COLO668 (cell line): ENCODE data around the gene ACSS1.

Source experiments
- DNase-seq: peaks from one replicate; lab custom pipeline; 2025; ENCODE audit not compliant: unreplicated experiment; lab: John Stamatoyannopoulos, UW

Gene ACSS1

DNA sequence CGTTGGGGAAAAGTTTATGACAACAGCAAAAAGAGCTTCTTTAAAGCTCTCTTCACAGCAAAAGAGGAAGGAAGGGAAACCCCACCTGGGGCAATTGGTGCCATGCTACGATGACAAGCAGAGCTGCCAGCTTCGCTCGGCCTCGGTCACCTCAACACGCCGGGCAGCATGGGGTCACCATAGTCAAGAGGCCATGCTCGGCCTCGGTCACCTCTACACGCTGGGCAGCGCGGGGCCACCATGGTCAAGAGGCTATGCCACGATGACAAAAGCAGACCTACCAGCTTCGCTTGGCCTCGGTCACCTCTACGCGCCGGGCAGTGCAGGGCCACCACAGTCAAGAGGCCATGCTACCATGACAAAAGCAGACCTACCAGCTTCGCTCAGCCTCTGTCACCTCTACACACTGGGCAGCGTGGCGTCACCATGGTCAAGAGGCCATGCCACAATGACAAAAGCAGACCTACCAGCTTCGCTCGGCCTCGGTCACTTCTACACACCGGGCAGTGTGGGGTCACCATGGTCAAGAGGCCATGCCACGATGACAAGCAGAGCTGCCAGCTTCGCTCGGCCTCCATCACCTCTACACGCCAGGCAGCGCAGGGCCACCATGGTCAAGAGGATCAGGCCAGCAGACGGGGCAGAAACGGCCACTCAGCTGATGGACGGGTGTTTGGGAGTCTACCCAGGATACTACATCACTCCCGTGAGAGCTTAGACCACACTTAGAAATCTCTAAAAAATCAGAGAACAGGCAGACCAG is 77.5 kb downstream of the ACSS1 start:
- DNase-seq: no peak

DNA sequence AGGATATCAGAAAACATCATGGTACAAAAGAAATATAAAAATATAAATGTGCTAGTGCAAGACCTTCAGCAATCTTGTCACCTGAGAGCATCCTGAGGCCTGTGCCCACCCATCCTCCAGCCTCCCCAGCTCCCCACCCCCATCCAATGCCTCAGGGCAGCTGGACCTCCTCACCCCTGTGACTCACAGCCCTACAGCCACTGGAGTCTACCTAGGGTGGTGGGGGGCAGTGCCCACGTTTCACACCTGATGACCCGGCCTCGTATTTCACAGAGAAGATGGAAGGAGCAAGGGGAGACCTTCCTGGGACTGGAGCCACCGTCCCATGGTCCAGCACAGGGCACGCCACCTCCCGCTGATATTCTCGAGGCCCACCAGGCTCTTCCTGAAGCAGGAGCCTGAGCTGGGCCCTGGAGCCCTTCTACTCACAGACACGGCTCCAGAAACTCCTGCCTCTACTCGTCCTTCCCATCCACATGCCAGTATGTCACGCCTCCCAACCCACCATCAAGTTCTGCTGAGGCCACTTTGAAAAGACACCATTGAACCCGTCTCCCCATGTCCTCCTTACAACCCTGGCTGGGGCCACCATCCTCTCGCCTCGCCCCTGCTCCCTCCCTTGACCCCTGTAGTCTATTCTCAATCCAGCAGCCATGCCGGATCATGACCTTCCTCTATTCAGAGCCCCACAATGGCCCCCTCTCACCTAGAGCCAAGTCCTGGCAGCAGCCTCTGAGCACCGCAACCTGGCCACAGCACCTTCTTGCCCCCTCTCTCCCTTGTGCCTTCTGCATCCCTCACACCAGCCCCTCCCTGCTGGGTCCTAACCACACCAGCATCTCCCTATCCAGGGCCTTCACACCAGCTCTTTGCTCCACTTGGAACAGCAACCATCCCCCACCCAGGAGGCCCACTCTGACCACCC is 78.6 kb downstream of the ACSS1 start:
- no peak for DNase-seq

DNA sequence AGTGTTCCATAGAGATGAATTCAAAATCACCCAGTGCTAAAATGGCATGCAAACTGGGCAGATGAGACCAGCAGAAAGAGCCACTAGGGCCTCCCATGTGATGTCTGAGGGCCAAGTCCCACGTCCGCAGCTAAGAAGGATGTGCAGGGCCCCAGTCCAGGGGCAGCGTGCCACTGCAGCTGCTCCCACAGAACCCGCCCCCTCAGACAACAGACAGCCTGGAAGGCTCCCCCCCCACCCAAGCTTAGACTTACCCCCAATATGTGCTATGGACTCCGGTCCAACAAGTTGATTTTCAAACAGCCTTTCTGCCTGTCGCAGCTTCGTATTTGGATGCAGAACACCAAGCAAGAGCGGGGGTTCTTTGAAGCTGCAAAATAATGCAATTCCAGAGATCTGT is 79.4 kb downstream of the ACSS1 start:
- no peak for DNase-seq

DNA sequence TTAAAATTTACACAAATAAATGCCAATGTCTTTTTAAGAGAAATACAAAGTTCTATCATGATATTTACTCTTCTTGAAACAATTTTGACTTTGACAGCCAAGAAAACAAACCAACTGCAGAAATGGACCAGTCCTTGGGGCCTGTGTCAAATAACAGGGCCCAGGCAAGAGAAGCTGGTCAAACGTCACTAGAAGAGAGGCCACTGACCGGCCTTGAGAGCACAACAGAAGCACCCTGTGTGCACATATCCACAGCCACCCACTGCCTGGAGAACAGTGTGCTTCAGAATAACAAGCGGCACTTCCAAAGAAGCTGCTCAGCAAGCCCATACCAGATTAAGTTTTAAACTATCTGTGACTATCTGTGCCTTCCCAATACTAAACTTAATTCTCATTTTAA is 80.1 kb downstream of the ACSS1 start:
- DNase-seq: no peak

DNA sequence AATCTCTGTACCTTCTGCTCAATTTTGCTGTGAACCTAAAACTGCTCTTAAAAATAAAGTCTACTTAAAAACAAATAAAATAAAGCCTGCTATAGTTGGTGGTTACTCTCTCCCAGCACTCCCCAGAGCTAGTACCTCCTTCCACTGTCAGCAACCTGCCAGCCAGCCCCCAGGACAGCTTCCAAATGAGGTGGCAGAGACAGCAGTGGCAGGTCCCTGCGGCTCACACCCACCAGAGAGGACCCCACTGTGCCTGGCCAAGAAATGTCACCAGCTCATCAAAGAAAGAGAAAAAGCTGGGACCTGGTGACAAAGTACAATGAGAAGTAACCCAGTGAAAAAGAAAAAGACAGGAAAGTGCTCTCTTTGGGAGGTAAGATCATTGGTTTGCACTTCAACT is 80.6 kb downstream of the ACSS1 start:
- DNase-seq: no peak

DNA sequence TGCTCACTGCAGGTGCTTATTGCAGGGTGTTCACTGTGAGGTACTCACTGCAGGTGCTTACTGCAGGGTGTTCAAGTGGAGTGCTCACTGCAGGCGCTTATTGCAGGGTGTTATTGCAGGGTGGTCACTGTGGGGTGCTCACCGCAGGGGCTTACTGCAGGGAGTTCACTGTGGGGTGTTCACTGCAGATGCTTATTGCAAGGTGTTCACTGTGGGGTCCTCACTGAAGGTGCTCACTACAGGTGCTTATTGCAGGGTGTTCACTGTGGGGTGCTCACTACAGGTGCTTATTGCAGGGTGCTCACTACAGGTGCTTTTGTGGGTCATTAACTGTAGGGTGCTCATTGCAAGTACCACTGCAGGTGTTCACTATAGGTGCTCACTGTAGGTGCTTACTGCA is 85.6 kb downstream of the ACSS1 start:
- DNase-seq: no peak

DNA sequence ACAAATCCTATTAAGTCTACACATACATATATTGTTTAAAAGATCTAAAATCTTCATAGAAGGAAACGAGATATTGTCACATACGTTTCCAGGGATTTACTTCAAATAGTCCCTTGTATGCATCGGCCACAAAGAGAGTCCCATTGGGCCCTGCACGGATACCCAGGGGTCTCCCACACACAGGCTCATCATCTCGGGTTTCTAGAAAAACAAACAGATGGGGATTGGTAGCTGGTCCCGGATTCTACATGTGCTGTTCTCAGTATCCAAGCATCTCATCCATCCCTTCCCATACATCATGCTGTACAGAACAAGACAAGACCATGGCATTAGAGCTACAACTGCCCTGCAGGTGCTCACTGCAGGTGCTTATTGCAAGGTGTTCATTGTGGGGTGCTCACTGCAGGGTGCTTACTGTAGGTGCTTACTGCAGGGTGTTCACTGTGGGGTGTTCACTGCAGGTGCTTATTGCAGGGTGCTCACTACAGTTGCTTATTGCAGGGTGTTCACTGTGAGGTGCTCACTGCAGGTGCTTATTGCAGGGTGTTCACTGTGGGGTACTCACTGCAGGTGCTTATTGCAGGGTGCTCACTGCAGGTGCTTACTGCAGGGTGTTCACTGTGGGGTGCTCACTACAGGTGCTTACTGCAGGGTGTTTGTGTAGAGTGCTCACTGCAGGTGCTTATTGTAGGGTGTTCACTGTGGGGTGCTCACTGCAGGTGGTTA is 86.4 kb downstream of the ACSS1 start:
- no peak for DNase-seq

DNA sequence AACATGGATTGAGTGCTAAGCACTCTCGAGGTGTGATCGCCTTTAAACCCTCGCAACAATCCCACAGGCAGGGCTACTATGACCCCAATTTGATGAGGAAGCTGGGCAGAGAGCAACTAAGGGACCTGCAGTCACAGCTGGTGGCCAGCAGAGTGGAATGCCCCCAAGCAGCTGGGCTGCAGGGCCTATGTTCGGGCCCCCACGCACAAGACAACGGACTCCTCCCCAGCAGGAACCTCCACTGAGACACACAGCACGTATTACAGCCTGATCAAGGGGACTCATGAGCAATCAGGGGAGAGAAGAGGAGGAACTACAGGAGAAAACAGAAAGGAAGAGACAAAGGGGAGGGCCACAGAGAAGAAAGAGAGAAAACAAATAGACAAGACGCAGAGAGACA is 87.2 kb downstream of the ACSS1 start:
- DNase-seq: no peak

DNA sequence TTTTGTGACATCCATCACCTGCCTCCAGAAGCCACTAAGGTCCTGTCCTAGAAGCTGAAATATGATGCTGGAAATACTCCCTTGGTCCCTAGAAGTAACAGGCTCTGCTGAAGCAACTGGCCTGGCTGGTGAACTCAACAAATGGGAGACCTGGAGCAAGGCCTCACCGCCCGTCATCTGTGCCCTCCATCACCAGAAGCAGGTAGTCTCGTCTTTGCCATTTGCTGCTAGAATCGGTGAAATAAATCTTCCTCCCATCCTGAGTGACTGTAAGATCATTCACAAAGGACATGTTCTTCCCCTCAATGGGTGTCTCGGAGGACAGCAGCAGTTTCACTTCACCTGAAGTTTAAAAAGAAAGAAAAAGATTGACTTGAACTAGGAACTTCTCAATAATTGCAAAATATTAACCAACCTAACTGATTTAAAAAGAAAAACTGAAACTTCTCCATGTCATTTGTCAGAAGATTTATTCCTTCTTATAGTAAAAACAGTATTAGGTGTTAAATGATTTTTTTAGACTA is 87.8 kb downstream of the ACSS1 start:
- DNase-seq: no peak

DNA sequence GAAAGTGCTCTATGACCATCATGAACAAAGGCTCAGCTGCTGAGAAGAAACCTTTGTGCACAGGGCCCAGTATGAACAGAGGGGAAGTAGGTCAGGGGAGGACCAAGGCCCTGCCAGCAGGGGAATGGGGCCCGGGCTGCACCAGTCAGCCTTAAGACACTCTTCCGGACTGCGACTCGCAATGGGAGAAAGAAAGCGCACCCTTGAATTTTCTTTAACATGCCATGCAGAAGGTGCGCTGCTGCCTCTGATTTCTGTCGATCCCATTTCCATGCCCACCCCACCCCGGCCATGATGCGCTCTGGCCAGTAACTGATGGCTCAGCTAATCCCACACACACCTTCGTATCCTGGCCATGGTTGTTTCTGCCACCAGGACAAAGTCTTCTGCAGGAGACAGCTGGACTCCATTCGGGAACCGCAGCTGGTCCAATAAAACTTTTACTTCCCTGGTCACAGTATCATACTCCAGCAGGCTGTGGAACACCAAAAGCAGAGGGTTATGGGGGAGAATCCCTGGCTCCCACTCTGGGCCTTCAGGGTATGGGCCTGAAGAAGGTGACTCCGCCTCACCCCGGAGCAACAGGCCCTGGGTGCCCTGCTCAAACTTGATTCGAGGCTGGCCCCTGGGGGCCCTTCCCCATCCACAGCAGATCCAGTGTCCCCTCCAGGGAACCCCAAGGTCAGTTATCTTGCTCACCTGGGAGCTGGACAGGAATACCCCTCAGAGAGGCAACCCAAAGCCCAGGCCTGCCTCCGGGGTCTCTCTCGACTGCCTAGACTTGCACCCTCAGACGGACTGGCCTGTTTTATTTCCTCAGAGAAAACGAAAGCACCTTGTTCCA is 88.5 kb downstream of the ACSS1 start:
- DNase-seq: no peak

DNA sequence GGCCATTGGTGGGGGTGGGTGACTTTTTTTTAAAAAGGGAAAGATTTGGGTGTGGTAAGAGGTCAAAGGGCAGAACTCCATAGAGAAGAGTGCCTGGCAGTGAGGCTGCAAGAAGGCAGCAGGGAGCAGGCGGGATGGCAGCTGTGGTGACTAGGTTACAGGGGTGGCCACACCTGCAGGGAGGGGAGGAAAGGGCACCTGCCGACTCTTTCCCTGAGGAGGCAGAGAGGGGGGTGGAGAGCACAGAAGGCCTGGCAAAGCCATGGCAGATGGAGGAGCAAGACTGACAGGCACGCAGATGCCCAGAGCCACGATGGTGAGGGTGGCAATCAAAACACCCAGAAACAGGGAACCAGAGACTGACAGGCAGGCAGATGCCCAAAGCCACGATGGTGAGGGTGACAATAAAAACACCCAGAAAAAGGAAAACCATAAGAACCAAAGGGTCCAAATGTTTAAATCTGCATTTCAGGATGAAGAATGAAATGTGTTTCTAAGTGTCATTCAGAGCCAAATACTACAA is 89.6 kb downstream of the ACSS1 start:
- DNase-seq: peak; percentile 45

DNA sequence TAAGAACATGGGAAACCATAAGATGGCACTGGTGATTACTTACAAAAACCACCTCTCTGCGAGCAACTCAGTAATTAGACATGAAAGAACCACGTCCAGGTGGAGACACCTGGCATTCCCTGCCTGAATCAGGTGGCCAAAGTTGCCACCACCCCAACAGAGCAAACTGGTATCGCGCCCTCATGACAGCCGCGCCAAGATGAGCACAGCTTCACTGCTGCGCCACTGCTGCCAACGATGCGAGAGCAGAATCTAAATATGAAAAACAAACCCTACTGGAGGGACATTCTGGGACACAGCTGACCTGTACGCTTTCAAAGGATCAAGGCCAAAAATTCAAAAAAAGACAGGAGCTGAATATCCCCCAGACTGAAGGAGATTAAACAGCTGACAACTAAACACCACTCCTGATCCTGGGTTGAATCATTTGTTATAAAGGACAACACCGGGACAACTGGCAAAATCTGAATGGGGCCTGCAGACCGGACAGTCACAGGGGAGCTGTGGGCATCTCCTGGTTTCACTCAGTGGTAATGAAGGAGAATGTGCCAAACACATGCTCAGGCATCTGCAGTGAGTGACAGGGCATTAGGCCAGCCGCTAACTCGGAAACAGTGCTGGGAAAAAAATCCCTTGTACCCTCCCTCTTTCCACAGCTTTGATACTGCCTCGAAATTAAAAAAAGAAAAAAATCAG is 91.5 kb downstream of the ACSS1 start:
- DNase-seq: no peak

DNA sequence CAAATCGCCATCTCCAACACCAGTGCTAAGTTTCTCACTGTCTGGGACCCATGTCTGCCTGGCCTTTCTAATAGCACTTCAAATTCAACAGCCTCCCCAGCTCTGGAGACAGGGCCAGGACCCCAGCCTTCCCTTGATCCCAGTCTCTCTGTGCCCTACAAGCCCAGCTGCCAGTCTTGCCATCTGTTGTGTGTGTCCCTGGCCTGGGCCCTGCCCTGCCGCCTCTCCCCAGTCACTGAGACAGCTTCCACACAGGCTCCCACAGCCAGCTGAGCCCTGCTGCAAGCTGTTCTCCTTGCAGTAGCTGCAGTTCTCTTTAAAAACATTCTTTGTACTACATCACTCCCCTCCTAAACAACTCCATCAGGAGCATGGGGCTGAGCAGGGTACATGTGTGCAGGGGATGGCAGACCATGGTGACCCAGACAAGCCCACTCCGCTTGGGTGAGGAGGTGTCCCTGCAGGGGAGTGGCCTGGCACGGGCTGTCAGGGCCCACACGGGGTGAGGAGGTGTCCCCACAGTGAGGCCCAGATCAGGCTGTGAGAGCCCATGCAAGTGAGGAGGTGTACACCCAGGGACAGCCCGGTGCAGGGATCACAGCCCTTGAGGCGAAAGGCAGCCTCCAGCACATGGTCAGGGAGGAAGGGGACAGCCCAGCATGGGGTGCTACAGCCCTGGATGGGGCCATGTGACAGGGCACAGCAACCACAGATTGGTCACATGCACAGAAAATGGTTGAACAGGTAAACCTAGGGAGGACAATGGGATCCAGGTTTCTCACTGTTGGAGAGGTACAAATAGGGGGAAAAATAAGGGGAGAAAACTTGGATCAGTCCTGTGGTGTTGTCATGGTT is 92.6 kb downstream of the ACSS1 start:
- DNase-seq: no peak

DNA sequence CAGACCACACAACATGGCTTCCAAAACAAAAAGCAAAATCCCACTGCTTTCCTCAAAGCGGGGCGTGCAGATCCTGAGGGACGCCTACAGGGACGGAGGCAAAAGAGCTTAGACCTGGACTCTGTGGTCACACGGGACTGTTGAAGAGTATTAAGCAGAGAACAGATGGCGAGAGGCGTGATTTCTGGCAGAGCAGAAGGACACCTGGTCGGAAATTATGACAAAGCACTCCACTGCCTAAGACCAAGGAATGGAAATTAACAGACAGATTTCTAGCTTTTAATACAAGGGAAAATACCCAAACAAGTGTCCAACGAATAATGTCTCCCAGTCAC is 93.5 kb downstream of the ACSS1 start:
- no peak for DNase-seq

DNA sequence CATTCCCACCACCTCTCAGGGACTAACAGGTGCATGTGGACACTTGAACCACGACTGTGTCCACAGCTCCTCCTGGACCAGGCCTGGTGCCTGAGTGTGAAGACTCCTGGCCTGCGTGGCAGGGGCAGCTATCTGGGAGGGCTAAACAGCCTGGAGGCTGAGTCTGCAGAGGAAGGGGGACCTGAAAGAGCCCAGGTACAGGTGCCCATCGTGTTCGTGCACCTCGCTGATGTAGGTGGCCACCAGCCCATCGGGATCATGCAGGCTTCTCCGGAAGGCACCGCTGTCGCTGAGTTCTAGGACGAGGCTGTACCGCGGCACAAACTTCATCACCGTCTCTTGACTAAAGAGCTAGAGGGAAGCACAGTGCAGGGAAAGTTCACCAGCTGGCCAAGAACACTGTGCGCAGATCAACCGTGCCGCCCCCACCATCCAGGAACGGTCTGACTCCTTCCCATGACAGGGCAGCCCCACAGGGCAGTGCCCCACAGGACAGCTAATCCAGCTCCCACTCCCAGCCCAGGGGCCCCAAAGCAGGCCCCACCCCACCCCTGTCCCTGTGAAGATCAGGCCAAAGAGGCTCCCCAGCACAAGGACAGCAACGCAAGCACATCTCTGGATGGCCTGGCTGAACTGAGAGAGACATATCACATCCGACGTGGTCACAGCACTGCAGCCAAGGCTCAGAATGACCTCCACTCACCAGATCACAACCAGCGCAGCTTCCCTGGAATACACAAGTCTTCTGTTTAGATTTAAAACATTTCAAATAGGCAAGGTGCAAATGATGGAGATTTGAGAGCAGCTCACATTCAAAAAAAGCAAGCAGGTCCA is 94.0 kb downstream of the ACSS1 start:
- no peak for DNase-seq

DNA sequence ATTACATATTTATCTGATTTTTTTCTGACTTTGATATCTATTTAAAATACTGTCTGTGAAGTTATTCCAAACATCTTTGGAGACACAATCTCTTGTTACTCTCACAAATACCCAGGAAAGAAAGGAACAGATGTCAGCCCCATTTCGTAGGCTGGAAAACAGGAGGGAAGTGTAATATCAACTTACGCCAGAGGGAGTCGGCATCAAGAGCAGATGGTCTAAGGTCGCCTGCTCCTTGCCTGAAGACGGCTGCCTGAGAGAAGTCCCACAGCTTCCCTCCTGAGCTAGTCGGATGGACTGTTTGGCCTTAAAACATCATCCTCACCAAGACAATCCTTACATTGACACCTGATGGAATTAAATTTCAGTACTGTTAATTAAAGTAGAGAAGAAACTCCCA is 95.4 kb downstream of the ACSS1 start:
- no peak for DNase-seq

DNA sequence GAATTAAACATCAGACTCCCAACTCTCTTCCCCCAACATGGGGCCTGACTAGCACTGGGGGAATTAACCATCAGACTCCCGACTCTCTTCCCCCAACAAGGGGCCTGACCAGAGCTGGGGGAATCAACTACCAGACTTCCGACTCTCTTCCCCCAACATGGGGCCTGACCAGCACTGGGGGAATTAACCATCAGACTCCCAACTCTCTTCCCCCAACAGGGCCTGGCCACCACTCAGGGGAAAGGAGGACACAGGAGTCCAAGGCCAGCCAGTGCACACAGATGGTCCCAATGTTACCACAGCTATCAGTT is 95.8 kb downstream of the ACSS1 start:
- no peak for DNase-seq
